A673 (cell line): ENCODE measurements around the gene COL1A1.

Source experiments
- EZH2 ChIP-seq: fragments of 200-600 bp; sonication (generic); IDR thresholded peaks from 2 replicates; pipeline ENCODE4 v1.6.1; 2017; ENCODE audit warnings: borderline replicate concordance, low read depth, mild to moderate bottlenecking, mixed read lengths, antibody characterized with exemption, low read length; ENCODE audit not compliant: poor library complexity, severe bottlenecking
- TF ChIP-seq, protein P1 (sequence below): fragments of 300-800, 200-600 bp; sonication (generic); conservative IDR thresholded peaks from 2 replicates; pipeline ENCODE4 v1.5.1; 2017; ENCODE audit warnings: low read depth, mild to moderate bottlenecking, antibody characterized with exemption, low read length, moderate library complexity, mixed read lengths

DNA sequence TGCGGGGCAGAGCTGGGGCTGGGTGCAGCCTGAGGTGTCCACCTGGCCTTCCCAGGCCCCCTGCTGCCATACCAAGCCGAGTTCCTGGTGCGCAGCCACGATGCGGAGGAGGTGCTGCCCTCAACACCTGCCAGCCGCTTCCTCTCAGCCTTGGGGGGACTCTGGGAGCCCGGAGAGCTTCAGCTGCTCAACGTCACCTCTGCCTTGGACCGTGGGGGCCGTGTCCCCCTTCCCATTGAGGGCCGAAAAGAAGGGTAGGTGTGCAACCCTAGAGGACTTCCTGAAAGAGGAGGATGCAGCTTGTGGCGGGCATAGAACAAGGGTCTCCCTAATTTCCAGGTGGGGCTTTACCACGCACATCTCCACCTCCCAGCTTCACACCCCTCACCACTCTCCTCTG lies 33.1 kb downstream of the COL1A1 start:
- no peak for TF ChIP-seq EZH2
- TF ChIP-seq, protein P1, sequence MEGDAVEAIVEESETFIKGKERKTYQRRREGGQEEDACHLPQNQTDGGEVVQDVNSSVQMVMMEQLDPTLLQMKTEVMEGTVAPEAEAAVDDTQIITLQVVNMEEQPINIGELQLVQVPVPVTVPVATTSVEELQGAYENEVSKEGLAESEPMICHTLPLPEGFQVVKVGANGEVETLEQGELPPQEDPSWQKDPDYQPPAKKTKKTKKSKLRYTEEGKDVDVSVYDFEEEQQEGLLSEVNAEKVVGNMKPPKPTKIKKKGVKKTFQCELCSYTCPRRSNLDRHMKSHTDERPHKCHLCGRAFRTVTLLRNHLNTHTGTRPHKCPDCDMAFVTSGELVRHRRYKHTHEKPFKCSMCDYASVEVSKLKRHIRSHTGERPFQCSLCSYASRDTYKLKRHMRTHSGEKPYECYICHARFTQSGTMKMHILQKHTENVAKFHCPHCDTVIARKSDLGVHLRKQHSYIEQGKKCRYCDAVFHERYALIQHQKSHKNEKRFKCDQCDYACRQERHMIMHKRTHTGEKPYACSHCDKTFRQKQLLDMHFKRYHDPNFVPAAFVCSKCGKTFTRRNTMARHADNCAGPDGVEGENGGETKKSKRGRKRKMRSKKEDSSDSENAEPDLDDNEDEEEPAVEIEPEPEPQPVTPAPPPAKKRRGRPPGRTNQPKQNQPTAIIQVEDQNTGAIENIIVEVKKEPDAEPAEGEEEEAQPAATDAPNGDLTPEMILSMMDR: no peak
